GM19239 (cell line): ENCODE data around the gene KLHL13.
A peak's percentile ranks its signal among the peaks of the same experiment; 100 is the strongest.
"Not testable (repeated sequence)": the region's sequence is repeated elsewhere in the genome, so short reads cannot be mapped to it uniquely, and the experiment has no call there.

Experiments used
- DNase-seq: peaks from one replicate; pipeline ENCODE4 v3.0.0; 2011; ENCODE audit warnings: low spot score; ENCODE audit not compliant: insufficient read length
- FAIRE-seq: peaks from 2 replicates; lab custom pipeline; 2011; peaks lifted over from hg19 to GRCh38; lab: Jason Lieb, UNC

The KLHL13 gene

DNA sequence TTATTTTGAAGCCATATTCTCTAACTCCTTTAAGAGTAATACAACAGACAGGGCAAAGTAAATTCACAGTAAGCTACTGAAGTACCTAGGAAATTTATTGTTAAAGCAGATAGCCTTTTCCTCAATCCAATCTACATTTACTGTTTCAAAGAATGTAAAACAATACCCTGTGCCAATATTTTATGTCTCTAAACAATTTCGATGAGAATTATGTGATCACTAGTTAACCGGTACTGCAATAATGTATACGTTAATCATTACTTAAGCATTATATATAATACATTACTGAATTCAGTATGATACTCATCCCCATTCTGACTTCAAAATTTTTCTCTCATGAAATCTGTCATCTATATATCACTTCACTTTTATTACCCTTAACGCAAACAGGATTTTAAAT is 28.5 kb downstream of the KLHL13 start:
- FAIRE-seq (no peak), DNase-seq (no peak)

DNA sequence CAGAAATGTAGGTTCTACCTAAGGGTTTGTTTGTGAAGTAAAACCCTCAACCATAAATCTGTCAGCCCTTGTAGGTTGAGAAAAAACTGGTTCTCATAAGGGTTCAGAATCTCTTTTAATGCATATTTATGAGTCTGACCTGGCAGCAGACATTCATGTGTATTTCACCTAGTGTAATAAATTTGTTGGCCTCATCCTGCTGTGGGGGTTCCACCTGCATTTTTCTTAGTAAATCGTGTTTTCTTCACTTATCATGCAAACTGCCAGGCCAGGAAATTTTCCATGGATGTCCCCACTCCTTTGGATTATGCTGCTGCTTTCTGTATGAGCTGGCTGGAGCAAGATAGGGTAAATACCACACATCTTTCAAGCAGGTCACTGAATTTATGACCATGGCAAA is 42.4 kb downstream of the KLHL13 start:
- DNase-seq (no peak), FAIRE-seq (no peak)

- no peak for DNase-seq
- FAIRE-seq: no peak
Measured at GRCh38 chrX:118066867-118067515, 49.6 kb downstream of the KLHL13 start.

DNA sequence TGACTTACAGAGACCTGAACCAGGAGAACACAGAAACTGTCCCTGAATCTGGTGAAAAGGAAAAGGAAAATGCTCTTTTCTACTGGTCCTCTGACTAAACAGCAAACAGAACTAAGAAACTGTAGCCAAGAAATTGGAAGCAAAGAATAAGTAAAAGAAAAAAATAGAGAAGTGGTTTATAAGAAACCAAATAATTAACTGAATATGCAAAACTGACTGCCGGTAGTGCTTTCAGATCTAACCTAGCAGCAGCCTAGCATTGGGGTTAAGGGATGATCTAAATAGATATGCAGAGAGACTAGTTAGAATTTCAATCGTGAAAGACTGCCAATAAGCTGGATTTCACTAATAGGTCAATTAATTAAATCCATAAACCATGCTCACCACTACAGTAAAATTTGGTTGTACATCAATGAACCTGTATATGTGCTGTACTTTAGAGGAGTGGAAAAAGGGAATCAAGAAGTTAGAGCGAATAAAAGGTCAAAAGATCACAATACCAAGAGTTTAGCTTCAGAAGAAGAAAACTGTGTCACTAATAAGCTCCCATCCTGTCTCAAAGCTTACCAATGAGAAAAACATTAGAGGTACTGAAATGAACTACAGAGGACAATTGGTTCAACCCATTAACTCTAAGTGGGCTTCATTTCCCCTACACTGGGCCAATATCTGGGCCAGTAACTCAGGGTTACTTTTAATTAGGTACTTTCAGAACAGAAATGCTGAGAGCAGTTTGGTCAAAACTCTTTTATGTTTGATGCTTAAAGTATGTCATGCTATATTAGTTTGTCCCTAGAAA is 53.6 kb downstream of the KLHL13 start:
- peak; percentile 26 for FAIRE-seq
- DNase-seq: no peak

- DNase-seq: no peak
- FAIRE-seq: no peak
Measured at GRCh38 chrX:118062048-118062789, 54.4 kb downstream of the KLHL13 start.

DNA sequence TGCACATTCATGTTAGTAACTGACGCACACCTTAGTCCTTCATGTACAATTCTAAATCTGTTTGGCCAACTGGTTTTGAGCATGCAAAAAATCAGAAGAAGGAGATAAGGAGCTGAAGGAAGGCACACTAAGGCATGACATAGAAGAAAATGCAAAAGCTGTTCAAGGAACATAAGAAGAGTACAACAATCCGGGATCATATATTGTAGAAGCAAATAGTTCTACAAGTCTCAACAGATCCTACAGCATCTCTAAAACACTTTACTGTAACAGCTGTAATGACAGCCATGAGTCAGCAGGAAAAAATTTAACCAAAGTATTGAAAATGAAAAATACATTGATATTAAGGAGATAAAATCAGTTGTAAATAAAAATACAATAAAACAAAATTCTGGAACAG is 57.7 kb downstream of the KLHL13 start:
- no peak for FAIRE-seq

DNA sequence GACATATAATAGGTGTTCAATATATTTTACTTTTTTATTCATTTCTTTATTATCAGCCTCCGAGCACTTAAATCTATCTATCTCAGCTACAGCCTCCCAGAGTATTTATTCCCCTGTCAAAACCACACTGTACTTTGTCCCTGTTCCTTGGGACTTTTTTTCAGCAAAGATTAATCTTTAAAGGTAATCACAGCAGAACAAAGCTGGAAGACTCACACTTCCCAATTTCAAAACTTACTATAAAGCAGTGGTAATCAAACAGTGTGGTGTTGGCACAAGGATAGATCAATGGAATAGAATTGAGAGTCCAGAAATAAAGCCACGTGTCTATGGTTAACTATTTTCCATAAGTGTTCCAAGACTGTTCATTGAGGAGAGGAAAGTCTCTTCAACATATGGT is 59.7 kb downstream of the KLHL13 start:
- no peak for FAIRE-seq
- no peak for DNase-seq

More for the DNA sequence above, 57.7 kb downstream of the KLHL13 start:
- DNase-seq: no peak

- DNase-seq: no peak
- FAIRE-seq: no peak
Measured at GRCh38 chrX:118049713-118050112, 66.9 kb downstream of the KLHL13 start.

DNA sequence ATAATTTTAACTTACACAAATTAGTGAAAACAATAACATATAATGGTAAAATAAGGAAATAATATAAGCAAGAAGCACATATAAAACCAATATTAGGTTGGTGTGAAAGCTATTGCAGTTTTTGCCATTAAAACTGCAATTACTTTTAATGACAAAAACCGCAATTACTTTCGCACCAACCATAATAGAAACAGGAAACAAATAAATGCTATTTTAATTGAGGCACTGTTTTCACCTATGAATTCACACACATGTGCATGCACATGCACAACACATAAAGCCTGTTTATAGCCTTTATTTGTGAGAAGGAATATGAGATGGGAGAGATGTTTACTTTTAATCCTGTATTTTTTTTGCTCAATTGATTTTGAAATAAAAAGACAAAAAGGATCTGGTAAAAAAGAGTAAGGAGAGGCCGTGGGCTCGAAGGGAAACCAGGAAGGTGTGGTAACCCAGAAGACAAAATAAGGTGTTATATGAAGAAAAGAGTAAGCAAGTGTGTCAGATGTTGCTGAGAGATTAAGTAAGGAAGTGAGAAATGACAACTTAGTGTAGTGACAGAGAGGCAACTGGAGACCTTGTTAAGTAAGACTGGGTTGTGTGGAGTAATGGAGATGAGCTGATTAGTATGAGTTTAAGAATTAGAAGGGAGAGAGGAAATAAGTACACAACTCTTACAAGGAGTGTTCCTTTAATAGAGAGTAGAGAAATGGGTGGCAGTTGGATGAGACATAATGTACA is 69.0 kb downstream of the KLHL13 start:
- FAIRE-seq: peak; percentile 40
- DNase-seq: no peak

GRCh38 chrX:118039591-118039990 is 77.0 kb downstream of the KLHL13 start:
- DNase-seq (no peak), FAIRE-seq (no peak)

DNA sequence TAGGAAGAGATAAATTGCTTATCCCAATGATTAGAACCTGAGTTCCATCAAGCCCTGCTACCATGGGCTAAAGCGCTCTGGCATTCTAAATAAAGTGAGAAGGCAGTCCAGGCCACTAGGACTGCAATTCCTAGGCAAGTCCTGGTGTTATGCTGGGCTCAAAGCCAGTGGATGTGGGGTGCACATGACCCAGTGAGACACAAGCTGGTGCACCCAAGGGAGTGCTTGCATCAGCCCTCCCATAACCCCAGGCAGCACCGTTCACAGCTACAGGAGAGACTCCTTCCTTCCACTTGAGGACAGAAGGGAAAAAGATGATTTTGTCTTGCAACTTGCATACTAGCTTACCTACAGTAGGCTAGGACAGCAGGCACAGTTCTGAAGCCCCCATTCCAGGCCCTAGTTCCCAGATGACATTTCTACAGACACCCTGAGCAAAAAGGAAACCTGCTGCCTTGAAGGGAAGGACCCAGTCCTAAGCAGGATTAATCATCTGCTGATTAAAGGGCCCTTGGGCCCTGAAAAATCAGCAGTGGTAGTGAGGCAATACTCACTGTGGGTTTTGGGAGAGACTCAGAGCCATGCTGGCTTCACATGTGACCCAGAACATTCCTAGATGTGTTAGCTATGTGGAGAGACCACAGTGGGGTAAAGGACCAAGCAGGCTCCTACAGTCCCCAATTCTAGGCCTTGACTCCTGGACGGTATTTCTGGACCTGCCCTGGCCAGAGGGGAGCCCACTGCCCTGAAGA is 77.8 kb downstream of the KLHL13 start:
- FAIRE-seq: no peak

DNA sequence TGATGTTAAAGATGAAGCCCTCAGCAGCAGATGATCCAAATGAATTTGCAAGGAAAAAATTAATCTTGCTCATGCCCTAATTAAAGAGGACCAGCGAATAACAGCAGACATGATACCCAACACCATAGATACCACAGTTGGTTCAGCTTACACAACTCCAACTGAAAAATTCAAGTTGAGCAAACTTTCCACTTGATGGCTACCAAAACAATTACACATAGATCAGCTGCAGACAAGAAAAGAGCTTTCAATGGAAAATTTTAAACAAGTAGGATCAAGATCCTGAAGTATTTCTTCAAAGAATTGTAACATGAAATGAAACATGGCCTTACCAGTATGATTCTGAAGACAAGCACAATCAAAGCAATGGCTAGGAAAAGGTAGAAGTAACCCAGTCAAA is 90.0 kb downstream of the KLHL13 start:
- FAIRE-seq (no peak), DNase-seq (no peak)

More for the DNA sequence above, 77.8 kb downstream of the KLHL13 start:
- no peak for DNase-seq

- FAIRE-seq: no peak
- DNase-seq: no peak
Measured at GRCh38 chrX:118025226-118025625, 91.4 kb downstream of the KLHL13 start.

DNA sequence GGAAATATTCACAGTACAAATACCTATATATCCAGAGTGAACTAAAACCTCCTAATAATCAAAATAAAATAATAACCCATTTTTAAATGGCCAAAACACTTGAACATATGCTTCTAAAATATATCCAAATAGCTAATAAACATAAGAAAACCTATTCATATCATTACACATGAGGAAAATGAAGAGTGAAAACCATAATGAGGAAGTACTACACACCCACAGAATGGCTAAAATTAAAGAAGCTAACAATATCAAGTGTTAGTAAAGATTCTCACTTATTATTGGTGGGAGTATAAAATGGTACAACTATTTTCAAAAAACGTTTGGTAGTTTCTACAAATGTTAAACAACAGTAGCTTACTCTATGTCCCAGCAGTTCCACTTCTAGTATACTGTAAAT is 92.1 kb downstream of the KLHL13 start:
- DNase-seq: no peak
- no peak for FAIRE-seq

GRCh38 chrX:118022753-118023152 is 93.9 kb downstream of the KLHL13 start:
- DNase-seq (no peak), FAIRE-seq (no peak)

GRCh38 chrX:118016422-118016821 is 100.2 kb downstream of the KLHL13 start:
- FAIRE-seq (peak; percentile 61), DNase-seq (no peak)

- not testable (repeated sequence) for FAIRE-seq, DNase-seq
Measured at GRCh38 chrX:118002417-118002816, 114.2 kb downstream of the KLHL13 start.

DNA sequence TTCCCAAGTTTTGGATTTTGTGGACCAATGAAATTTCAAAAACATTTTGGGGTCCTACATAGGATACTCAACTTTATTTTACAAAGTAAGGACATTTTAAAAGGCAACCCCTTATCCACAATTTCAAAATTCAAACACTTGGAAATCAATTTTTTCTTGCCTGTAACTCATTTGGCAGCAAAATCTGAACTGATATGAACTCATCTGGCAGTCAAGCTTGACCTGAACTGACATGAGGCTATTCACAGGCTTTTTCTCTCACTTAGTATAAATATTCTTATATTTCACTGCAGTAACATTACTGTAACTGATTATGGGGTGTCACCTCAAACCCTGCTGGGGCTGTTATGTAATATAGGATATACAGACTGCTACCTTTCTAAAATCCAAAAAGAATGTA is 116.1 kb downstream of the KLHL13 start:
- no peak for FAIRE-seq
- DNase-seq: no peak

DNA sequence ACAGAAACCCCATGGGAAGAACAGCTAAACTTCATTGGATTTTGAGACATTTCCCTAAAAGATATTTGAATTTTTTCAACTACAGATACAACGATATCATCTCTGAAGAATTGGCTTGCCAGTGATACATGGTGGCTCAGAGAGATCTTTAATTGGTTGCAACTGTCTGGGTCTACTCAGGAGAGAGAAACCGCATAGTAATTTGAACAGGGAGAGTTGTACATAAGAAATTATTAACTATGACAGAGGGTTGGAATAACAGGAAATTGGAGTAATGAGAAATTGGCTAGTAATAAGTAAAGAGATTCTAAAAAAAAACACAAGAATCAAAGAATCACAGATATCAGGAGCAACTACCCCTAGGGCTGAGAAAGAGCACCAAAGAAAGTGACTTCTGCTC is 118.4 kb downstream of the KLHL13 start:
- DNase-seq (no peak), FAIRE-seq (no peak)
